GM12865 (cell line): ENCODE measurements around the gene SLC1A5.
"Not testable (repeated sequence)": the region's sequence is repeated elsewhere in the genome, so short reads cannot be mapped to it uniquely, and the experiment has no call there.

ENCODE experiments used
- DNase-seq: peaks from one replicate; pipeline ENCODE4 v3.0.0; 2010; ENCODE audit warnings: low read depth
- H3K4me3 ChIP-seq: 2 replicates; pipeline ENCODE4 v1.5.1; 2011; ENCODE audit warnings: mild to moderate bottlenecking, low read depth, low read length, control low read depth
- CTCF ChIP-seq: IDR thresholded peaks from 2 replicates; pipeline ENCODE4 v1.5.1; 2011; ENCODE audit warnings: low read length, control low read depth, low read depth, inconsistent platforms; ENCODE audit not compliant: insufficient read depth; ENCODE audit errors: missing control alignments

Gene SLC1A5

DNA sequence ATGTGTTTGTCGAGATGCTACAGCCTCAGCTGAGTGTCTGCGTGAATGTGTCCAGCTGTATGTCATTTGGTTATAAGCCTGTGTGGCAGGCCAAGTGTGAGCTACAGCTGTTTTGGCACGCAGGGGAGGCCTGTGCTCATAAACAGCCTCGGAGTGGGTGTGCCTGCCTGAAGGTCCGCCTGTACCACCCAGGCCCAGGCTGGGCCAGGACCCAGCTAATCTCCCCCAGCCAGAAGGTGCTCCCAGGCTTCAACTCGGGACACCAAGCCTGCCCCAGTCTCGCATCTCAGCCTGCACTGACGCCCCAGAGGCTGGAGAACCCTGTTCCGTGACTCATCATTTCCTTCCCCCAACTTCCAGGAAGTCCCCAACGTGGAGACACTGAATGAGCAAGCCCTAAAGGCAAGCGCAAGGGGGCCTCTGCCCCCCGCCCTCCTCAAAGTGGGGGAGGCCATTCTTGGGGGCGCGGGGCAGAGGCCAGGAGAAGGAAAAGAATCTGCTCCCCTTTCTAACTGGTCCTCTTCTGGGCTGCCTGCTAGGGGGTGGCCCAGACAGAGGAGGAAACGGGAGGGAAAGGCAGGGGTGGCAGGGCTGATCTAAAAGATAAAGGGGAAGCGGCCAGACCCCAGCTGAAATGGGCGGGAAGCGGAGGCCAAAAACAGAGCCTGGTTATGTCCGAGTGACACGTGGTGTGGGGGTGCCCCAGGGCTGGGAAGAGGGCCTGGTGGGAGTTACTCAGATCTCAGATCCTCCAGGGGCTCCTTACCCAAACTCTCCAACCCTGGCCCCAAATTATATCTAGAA, 2.0 kb downstream of the SLC1A5 start:
- no peak for TF ChIP-seq CTCF
- peak; percentile 83 for DNase-seq

GRCh38 chr19:46785980-46786235, 2.5 kb downstream of the SLC1A5 start:
- peak overlapping the region; percentile 75 for H3K4me3 ChIP-seq
- DNase-seq = no peak
- TF ChIP-seq CTCF = no peak

More for the DNA sequence above, 2.0 kb downstream of the SLC1A5 start:
- H3K4me3 ChIP-seq = peak overlapping the region; percentile 75

DNA sequence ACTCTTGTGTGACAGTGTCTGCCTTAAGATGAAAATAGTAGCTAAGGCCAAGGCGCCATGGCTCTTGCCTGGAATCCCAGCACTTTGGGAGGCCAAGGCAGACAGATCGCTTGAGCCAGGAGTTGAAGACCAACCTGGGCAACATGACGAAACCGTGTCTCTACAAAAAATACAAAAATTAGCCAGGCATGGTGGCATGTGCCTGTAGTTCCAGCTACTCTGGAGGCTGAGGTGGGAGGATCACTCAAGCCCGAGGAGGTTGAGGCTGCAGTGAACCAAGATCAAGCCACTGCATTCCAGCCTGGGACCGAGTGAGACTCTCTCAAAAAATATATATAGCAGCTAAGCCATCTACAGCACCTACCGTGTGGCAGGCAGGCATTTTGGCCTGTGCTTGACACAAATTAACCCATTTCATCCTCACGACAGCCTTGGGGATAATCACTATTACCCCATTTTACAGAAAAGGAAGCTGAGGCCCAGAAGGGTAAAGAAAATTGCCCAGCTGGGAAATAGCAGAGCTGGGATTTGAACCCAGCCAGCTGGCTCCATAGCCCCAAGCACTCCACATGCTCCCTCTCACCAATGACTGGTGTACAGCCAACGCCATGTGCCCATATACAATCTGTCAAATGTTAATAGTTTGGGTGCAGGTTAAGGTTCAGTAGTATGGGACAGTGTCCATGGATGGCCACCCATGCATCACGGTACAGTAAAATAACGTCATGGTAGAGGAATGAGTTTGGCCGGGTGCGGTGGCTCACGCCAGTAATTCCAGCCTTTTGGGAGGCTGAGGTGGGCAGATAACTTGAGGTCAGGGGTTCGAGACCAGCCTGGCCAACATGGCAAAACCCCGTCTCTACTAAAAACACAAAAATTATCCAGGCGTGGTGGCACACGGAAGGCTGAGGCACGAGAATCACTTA, 3.1 kb downstream of the SLC1A5 start:
- no peak for TF ChIP-seq CTCF
- H3K4me3 ChIP-seq = peak overlapping the region; percentile 75
- DNase-seq = peak; percentile 52

DNA sequence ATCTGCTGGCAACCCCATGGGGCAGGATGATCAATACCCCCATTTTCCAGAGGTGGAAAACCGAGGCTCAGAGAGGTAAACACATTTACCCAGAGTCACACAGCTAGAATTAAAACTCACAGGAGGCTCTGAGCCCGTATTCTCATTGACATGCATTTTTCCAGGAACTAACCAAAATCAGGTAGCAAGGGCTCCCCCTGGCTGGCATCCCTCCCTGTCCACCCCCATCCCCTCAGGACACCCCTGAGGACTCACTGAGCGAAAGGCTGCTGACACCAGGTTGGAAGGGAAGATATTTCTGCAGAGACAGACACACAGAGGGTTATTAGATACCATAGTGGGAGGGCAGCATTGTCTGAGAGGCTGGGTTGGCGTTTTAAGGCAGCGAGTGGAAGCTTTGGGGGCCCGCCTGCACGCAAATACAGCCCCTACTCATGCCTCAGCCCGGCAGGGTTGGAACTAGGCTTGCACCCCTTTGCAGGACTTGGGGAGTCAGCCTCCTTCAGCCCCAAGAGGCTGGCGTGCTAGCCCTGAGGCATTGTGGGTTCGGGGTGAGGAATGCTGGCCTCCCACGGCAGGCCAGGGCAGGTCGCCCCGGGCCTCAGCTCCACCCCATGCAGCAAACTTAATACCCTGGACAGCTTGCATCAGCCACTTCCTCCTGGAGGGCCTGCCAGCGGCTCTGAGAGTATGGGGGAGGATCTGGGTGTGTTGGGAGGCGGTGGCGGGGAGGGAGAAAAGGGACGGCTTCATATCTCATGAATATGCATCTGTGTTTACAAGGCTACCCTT, 3.9 kb downstream of the SLC1A5 start:
- DNase-seq = peak; percentile 90
- peak; percentile 17 for TF ChIP-seq CTCF
- H3K4me3 ChIP-seq = peak overlapping the region; percentile 75

DNA sequence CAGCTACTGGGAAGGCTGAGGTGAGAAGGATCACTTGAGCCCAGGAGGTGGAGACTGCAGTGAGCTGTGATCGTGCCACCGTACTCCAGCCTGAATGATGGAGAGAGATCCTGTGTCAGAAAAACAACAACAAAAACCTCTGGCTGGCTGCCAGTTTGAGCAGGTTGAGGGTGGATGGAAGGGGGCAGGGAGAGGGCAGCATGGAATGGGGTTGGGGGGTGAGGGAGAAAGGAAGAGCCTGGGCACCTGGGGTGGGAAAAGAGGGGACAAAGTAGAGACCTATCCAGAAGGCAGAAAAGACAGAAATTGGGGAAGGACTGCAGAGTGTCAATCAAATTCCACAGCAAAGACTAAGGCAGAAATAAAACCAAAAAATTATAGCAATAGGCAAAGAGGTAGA, 4.7 kb downstream of the SLC1A5 start:
- TF ChIP-seq CTCF = no peak
- H3K4me3 ChIP-seq = peak overlapping the region; percentile 75
- no peak for DNase-seq

GRCh38 chr19:46782355-46783019, 5.9 kb downstream of the SLC1A5 start:
- no peak for DNase-seq
- TF ChIP-seq CTCF = no peak
- no peak overlapping the region for H3K4me3 ChIP-seq

DNA sequence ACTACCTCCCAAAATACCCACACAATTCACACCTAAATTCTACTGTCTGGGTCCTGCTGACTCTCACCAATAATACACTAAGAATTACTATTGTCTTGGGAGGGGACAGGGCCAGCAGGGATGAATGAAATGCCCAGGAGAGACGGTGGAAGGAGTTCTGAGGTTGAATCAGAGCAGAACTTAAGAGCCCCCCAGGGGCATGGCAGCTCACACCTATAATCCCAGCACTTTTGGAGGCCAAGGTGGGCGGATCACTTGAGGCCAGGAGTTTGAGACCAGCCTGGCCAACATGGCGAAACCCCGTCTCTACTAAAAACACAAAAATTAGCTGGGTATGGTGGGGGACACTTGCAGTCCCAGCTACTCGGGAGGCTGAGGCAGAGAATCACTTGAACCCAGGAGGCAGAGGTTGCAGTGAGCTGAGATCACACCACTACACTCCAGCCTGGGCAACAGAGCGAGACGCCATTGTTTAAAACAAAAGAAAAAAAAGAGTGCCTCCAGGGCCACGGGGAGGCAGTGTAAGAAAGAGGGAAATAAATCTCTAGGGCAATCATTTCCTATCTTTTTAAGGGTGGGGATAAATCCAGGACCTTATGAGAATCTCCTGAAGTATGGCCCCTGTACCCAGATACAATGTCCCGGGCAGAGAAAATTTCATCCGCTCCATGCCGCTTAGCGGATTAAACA, 10.3 kb downstream of the SLC1A5 start:
- DNase-seq, H3K4me3 ChIP-seq: not testable (repeated sequence)
